ENCODE data around the gene SPINT1.

SPINT1 gene

DNA sequence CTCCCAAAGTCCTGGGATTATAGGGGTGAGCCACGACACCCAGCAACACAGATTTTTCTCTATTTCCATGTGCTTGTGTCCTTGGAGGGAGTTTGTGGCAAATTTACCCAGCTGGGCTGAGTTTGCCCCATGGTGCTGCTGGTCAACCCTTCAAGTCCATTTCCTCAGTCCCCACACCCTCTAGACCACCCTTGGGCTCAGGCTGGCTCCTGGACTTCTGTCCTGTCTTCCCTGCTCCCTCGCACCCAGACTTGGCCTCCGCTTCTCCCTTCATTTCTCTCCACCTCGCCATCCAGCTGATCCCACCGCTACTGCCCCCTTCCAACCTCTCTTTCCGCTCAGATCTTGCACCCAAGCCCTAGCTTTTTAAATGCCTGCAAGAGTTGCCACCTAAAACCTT lies 37.5 kb downstream of the SPINT1 start:
- Histone ChIP-seq H3K9ac (ENCODE audit: low read length) (no peak overlapping the region), H3K9me3 (ENCODE audit: control insufficient read depth, low read depth, low read length) (no peaks in the 10 kb centered on the region), H3K27ac (ENCODE audit: low read length) (no peak overlapping the region), H3K4me3 (ENCODE audit: low read length) (no peak overlapping the region), H3K4me1 (ENCODE audit: control insufficient read depth, low read depth, low read length) (no peaks in the 10 kb centered on the region), H3K36me3 (ENCODE audit: control insufficient read depth, low read depth, low read length) (no peaks in the 10 kb centered on the region), H3K27me3 (ENCODE audit: control insufficient read depth, insufficient read depth, low read length) (no peaks in the 10 kb centered on the region)

DNA sequence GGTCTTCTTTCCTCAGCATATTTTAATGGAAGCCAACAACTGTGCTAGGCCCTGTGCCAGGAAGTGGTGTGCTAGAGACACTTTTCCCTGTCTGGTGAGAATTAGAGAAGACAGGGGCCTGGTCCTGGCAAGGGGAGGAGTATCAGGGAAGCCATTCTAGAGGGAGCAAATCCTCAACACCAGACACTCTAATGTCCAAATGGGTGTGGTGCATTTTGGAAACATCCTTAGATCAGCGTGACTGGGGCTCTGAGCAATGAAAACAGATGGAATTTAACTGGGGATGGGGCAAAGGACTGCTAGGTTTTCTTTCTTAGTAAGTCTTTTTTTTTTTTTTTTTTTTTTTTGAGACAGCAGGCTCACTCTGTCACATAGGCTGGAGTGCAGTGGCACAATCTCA lies 42.7 kb downstream of the SPINT1 start:
- H3K4me1 ChIP-seq (ENCODE audit: control insufficient read depth, low read depth, low read length), result no peaks in the 10 kb centered on the region
- no peaks in the 10 kb centered on the region for H3K36me3 ChIP-seq (ENCODE audit: control insufficient read depth, low read depth, low read length)
- H3K9ac ChIP-seq (ENCODE audit: low read length), result no peak overlapping the region
- H3K27me3 ChIP-seq (ENCODE audit: control insufficient read depth, insufficient read depth, low read length), result no peaks in the 10 kb centered on the region
- no peak overlapping the region for H3K27ac ChIP-seq (ENCODE audit: low read length)
- no peak overlapping the region for H3K4me3 ChIP-seq (ENCODE audit: low read length)
- H3K9me3 ChIP-seq (ENCODE audit: control insufficient read depth, low read depth, low read length), result no peaks in the 10 kb centered on the region

DNA sequence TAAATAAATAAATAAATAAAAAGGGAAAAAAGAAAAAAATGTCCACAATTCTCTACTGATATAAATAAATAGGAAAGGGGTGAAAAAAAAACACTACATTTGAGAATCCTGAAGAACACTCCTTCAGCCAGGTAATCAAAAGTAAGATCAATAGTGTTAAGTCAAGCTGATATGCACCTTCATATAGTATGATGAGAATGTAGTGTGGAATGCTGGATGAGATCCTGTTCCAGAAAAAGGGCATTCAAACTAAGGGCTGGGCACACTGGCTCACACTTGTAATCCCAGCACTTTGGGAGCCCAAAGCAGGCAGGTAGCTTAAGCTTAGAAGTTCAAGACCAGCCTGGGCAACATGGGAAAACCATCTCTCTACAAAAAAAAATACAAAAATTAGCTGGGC lies 45.3 kb downstream of the SPINT1 start:
- Histone ChIP-seq H3K9me3 (ENCODE audit: control insufficient read depth, low read depth, low read length) (no peaks in the 10 kb centered on the region), H3K4me1 (ENCODE audit: control insufficient read depth, low read depth, low read length) (no peaks in the 10 kb centered on the region), H3K4me3 (ENCODE audit: low read length) (no peak overlapping the region), H3K9ac (ENCODE audit: low read length) (no peak overlapping the region), H3K36me3 (ENCODE audit: control insufficient read depth, low read depth, low read length) (no peaks in the 10 kb centered on the region), H3K27ac (ENCODE audit: low read length) (no peak overlapping the region), H3K27me3 (ENCODE audit: control insufficient read depth, insufficient read depth, low read length) (peaks cover 18% of the 10 kb centered on the region)

DNA sequence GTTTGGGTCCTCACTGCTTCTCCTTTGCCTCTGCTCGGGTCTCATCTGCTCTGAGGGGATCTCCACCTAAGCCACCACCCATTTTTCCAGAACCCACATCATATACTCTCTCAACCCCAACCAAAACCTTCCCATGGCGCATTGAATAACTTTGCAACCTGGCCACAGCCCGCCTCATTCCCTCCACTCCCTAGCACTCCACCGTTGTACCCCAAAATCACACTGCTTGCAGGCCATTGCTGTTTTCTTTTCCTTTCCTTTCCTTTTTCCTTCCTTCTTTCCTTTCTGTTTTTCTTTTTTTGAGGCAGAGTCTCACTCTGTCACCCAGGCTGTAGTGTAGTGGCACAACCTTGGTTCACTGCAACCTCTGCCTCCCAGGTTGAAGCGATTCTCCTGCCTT lies 47.3 kb downstream of the SPINT1 start:
- Histone ChIP-seq H3K9me3 (ENCODE audit: control insufficient read depth, low read depth, low read length) (no peaks in the 10 kb centered on the region), H3K9ac (ENCODE audit: low read length) (no peak overlapping the region), H3K4me1 (ENCODE audit: control insufficient read depth, low read depth, low read length) (no peaks in the 10 kb centered on the region), H3K27ac (ENCODE audit: low read length) (no peak overlapping the region), H3K4me3 (ENCODE audit: low read length) (no peak overlapping the region), H3K36me3 (ENCODE audit: control insufficient read depth, low read depth, low read length) (peaks cover 4% of the 10 kb centered on the region), H3K27me3 (ENCODE audit: control insufficient read depth, insufficient read depth, low read length) (peaks cover 18% of the 10 kb centered on the region)

DNA sequence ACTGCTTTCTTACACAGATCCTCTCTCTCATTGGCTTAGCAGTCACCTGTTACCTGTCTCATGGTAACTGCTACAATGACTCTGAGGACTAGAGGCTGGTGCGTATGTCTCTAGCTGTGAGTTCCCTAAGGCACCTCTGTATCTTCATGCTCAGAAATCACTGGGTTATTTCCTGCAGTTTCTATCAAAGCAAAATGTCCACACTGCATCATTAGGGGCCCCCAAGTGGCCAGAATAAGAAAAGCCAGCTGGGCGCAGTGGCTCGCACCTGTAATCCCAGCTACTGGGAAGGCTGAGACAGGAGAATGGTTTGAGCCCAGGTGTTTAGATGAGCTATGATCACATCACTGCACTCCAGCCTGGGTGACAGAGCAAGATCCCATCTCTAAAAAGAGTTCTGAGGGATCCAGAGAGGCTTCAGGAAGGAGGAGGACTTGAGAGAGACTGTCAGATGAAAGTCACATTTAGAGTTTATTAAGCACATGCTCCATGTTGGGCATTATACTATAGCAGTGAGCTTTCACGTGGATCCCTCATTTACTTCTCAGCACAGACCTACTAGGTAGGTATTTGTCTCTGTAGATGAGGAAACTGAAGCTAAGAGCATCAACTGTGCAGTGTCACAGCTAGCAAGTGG lies 48.1 kb downstream of the SPINT1 start:
- Histone ChIP-seq H3K36me3 (ENCODE audit: control insufficient read depth, low read depth, low read length) (peaks cover 5% of the 10 kb centered on the region), H3K4me1 (ENCODE audit: control insufficient read depth, low read depth, low read length) (no peaks in the 10 kb centered on the region), H3K4me3 (ENCODE audit: low read length) (no peak overlapping the region), H3K9ac (ENCODE audit: low read length) (no peak overlapping the region), H3K27ac (ENCODE audit: low read length) (no peak overlapping the region), H3K9me3 (ENCODE audit: control insufficient read depth, low read depth, low read length) (no peaks in the 10 kb centered on the region), H3K27me3 (ENCODE audit: control insufficient read depth, insufficient read depth, low read length) (peaks cover 18% of the 10 kb centered on the region)

DNA sequence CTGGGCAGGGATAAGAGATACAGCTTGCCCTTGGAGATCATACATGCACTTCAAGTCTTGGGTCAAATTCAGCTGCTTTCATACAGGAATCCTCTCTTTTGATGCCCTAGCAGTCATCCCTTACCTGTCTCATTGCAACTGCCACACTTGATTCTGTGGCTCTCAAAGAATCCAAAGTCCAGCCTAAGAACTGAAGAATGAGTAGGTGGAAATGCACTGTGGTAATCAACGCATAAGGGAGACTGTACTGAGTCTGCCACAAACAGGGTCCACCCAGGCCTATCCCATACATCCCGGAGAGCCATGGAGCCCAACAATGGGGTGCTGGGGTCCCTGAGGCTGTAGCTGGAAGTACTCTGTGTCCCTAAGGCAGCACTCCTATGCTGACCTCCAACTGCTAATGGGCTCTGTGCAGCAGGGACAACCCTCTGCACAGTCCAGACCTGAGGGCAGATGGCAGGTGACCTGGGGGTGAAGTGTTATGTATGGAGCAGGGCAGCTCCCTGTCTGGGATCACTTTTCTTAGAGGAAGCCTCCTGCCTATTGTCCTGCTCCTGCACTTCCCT lies 48.7 kb downstream of the SPINT1 start:
- no peaks in the 10 kb centered on the region for H3K4me1 ChIP-seq (ENCODE audit: control insufficient read depth, low read depth, low read length)
- no peak overlapping the region for H3K27ac ChIP-seq (ENCODE audit: low read length)
- H3K36me3 ChIP-seq (ENCODE audit: control insufficient read depth, low read depth, low read length), result peaks cover 5% of the 10 kb centered on the region
- peaks cover 18% of the 10 kb centered on the region for H3K27me3 ChIP-seq (ENCODE audit: control insufficient read depth, insufficient read depth, low read length)
- no peak overlapping the region for H3K4me3 ChIP-seq (ENCODE audit: low read length)
- no peaks in the 10 kb centered on the region for H3K9me3 ChIP-seq (ENCODE audit: control insufficient read depth, low read depth, low read length)
- H3K9ac ChIP-seq (ENCODE audit: low read length), result no peak overlapping the region

DNA sequence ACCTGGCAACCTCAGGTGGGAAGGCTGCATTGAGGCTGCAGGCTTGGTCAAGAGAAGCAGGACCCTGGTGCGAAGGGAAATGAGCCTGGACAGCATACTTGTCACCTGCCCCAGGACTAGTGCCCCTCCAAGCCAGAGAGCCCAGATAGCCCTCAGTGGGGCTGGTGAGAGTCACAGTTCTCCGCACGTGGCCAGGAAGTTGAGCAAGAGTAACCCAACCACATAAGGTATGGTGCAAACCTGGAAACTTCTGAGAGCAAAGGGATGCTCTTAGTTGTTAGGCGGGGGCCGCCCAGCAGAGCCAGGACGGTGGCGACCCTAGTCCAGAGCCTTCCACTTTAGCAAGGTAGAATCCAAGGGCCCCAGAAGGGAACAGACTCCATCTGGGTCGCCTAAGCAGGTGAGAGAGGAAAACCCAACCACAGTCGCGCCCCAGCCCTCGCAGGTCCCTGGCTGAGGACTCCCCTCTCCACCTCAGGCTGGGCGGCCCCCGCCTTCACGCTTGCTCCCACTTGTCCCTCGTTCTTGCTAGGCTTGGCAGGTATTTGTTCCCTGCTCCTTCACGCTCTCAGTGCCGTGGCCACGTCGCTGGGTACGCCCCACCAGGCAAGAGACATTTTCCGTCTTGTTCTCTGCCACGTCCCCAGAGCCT lies 49.3 kb downstream of the SPINT1 start:
- peaks cover 18% of the 10 kb centered on the region for H3K27me3 ChIP-seq (ENCODE audit: control insufficient read depth, insufficient read depth, low read length)
- no peak overlapping the region for H3K27ac ChIP-seq (ENCODE audit: low read length)
- peak overlapping the region; percentile 91 for H3K4me3 ChIP-seq (ENCODE audit: low read length)
- no peaks in the 10 kb centered on the region for H3K9me3 ChIP-seq (ENCODE audit: control insufficient read depth, low read depth, low read length)
- peaks cover 5% of the 10 kb centered on the region for H3K36me3 ChIP-seq (ENCODE audit: control insufficient read depth, low read depth, low read length)
- H3K4me1 ChIP-seq (ENCODE audit: control insufficient read depth, low read depth, low read length), result no peaks in the 10 kb centered on the region
- no peak overlapping the region for H3K9ac ChIP-seq (ENCODE audit: low read length)

DNA sequence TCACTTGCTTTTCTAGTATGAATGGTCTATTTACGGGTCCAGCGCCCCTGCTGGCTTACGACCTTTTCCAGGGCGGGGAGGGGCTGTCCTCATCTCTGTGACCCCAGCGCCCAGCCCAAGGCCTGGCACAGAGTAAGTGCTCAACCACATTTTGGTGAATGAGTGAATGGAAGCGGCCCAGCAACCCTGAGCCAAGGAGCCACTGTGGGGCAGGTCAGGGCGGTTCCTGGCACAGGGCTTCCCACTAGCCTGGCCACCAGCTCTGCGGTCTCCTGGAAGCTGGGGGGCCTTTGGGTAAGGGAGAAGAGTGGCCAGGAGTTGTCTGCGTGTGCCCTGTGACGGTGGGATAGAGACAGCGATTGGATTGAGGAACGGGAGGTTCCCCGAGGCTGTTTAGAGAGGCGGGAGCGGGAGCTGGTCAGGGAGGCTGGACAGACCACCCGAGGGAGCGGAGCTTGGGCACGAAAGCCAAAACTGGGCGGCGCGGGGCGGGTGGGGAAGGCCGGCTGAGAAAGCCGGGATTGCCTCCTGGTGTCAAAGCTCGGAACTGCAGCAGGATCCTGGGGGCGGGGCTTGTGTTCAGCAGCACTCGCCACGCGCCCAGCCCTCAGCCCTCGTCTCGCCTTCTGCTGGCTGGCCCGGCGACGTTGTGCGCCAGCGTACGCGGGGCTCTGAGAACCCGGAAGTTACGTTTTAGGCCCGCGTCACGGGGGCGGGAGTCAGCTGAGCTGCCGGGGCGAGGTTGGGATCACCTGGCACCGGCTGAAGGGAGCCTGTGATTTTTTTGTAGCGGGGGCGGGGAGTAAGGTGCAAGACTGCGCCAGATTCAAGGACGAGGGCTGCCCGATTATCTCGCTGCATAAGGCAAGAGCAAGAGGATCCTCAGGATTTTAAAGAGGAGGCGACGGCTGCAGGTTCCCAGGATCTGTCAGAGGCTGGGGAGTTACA lies 50.2 kb downstream of the SPINT1 start, which contains the start of gene VPS18:
TSS of gene VPS18 (plus strand) at position 718 of the 948 bp plus-strand sequence. CDS start 319 bp downstream, outside the sequence.
- H3K4me3 ChIP-seq (ENCODE audit: low read length), result peak within 1 kb of the TSS; percentile 91
- peak within 1 kb of the TSS; percentile 93 for H3K9ac ChIP-seq (ENCODE audit: low read length)
- H3K9me3 ChIP-seq (ENCODE audit: control insufficient read depth, low read depth, low read length), result no peaks in the 10 kb centered on the region
- peaks cover 18% of the 10 kb centered on the region for H3K27me3 ChIP-seq (ENCODE audit: control insufficient read depth, insufficient read depth, low read length)
- peaks cover 13% of the 10 kb centered on the region for H3K36me3 ChIP-seq (ENCODE audit: control insufficient read depth, low read depth, low read length)
- no peaks in the 10 kb centered on the region for H3K4me1 ChIP-seq (ENCODE audit: control insufficient read depth, low read depth, low read length)
- peak within 1 kb of the TSS; percentile 51 for H3K27ac ChIP-seq (ENCODE audit: low read length)

DNA sequence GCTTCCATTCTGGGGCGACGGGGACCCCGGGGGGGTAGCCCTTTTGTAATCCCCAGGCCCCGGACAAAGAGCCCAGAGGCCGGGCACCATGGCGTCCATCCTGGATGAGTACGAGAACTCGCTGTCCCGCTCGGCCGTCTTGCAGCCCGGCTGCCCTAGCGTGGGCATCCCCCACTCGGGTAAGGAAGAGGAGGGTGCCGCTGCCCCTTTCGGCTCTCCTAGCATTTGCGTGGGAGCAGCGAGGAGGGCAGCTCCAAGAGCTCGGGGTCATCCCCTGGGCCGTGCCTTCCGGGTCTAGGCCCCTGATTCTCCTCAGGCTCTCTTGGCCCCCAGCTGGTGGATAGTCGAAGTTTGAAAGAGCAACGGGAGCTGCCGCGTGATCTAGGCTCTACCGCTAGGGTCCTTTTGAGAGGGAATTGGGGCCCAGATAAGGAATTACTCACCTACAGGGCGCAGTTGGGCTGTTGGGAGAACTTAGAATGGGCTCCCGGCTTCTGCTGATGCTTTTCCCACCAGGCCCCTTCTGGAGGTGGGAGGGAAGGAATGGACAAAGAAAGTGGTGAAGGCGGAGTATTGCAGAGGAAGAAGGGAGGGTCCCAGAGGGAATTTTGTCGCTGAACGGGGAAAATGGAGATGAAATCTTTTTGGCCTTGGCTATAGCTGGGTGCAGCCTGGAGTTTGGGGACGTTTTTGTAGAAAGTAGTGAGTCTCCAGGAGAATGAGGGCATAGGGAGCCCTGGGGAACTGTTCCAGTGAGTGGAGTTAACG lies 51.0 kb downstream of the SPINT1 start:
- H3K27ac ChIP-seq (ENCODE audit: low read length), result peak overlapping the region; percentile 51

DNA sequence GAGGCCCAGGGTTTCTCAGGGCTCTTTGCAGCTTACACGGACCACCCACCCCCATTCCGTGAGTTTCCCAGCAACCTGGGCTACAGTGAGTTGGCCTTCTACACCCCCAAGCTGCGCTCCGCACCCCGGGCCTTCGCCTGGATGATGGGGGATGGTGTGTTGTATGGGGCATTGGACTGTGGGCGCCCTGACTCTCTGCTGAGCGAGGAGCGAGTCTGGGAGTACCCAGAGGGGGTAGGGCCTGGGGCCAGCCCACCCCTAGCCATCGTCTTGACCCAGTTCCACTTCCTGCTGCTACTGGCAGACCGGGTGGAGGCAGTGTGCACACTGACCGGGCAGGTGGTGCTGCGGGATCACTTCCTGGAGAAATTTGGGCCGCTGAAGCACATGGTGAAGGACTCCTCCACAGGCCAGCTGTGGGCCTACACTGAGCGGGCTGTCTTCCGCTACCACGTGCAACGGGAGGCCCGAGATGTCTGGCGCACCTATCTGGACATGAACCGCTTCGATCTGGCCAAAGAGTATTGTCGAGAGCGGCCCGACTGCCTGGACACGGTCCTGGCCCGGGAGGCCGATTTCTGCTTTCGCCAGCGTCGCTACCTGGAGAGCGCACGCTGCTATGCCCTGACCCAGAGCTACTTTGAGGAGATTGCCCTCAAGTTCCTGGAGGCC lies 55.8 kb downstream of the SPINT1 start:
- H3K9me3 ChIP-seq (ENCODE audit: control insufficient read depth, low read depth, low read length), result no peaks in the 10 kb centered on the region
- H3K4me1 ChIP-seq (ENCODE audit: control insufficient read depth, low read depth, low read length), result no peaks in the 10 kb centered on the region
- no peak overlapping the region for H3K9ac ChIP-seq (ENCODE audit: low read length)
- no peak overlapping the region for H3K4me3 ChIP-seq (ENCODE audit: low read length)
- H3K36me3 ChIP-seq (ENCODE audit: control insufficient read depth, low read depth, low read length), result peaks cover 49% of the 10 kb centered on the region
- H3K27me3 ChIP-seq (ENCODE audit: control insufficient read depth, insufficient read depth, low read length), result no peaks in the 10 kb centered on the region
- no peak overlapping the region for H3K27ac ChIP-seq (ENCODE audit: low read length)

More for the DNA sequence above, 51.0 kb downstream of the SPINT1 start:
- Histone ChIP-seq H3K27me3 (ENCODE audit: control insufficient read depth, insufficient read depth, low read length) (peaks cover 18% of the 10 kb centered on the region), H3K4me3 (ENCODE audit: low read length) (peak overlapping the region; percentile 91), H3K4me1 (ENCODE audit: control insufficient read depth, low read depth, low read length) (no peaks in the 10 kb centered on the region), H3K36me3 (ENCODE audit: control insufficient read depth, low read depth, low read length) (peaks cover 20% of the 10 kb centered on the region), H3K9me3 (ENCODE audit: control insufficient read depth, low read depth, low read length) (no peaks in the 10 kb centered on the region), H3K9ac (ENCODE audit: low read length) (peak overlapping the region; percentile 93)
